A549 (cell line): ENCODE results near the gene RPS6KA2.

ENCODE experiments used
- CHD2 ChIP-seq: fragments of 150-350 bp; IDR thresholded peaks from 2 replicates; pipeline ENCODE4 v1.6.1; 2014; ENCODE audit warnings: low read length; ENCODE audit not compliant: partially characterized antibody
- EP300 ChIP-seq, 2 experiments: fragments of >200 bp; sonication (Bioruptor Twin); formaldehyde crosslinking; IDR thresholded peaks; 2 replicates in 1 of 2; 3 replicates in 1 of 2; pipeline ENCODE4 v1.6.1; 2016 to 2017
- MAZ ChIP-seq: fragments of 150-350 bp; IDR thresholded peaks from 2 replicates; pipeline ENCODE4 v1.6.1; 2014; ENCODE audit warnings: antibody characterized with exemption, low read depth, low read length, borderline replicate concordance
- POLR2A ChIP-seq: IDR thresholded peaks from 2 replicates; pipeline ENCODE4 v1.6.1; 2012; ENCODE audit warnings: mild to moderate bottlenecking, low read length
- TP53 ChIP-seq: fragments of 250-450 bp; sonication (Bioruptor Pico); IDR thresholded peaks from 2 replicates; pipeline ENCODE4 v1.5.0; 2021; ENCODE audit warnings: mild to moderate bottlenecking, moderate library complexity
- TF ChIP-seq, protein P1 (sequence below): fragments of >200 bp; sonication (Bioruptor Twin); formaldehyde crosslinking; IDR thresholded peaks from 3 replicates; pipeline ENCODE4 v1.5.1; 2016
- TF ChIP-seq, protein P2 (sequence below): fragments of 250-450 bp; sonication (Bioruptor Pico); IDR thresholded peaks from 2 replicates; pipeline ENCODE4 v1.5.0; 2021; ENCODE audit warnings: mild to moderate bottlenecking, moderate library complexity, borderline replicate concordance
- TF ChIP-seq, protein P3 (sequence below): IDR thresholded peaks from 2 replicates; pipeline ENCODE4 v1.6.1; 2012; ENCODE audit warnings: low read depth, borderline replicate concordance
- TF ChIP-seq, protein P4 (sequence below): fragments of 250-450 bp; sonication (Bioruptor Pico); IDR thresholded peaks from 2 replicates; pipeline ENCODE4 v1.5.0; 2020; ENCODE audit warnings: low read depth, mild to moderate bottlenecking, moderate library complexity

DNA sequence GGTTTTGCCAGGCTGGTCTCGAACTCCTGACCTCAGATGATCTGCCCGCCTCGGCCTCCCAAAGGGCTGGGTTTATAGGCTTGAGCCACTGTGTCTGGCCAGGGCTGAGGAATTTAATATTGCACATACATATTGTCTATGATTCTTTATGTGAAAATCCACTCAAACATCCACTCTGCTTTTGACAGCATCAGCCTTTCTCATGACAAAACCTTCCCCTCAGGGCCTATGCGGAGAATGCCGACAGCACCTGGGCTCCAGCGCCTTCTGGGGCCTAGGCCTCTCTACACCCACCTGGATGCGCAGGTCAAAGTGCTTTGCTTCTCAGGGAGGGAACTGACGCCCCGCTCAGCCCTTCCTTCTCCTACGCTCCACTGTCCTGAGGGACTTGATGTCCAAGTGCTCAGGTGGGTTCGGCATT is 46.0 kb downstream of the RPS6KA2 start:
- TF ChIP-seq, protein P1, sequence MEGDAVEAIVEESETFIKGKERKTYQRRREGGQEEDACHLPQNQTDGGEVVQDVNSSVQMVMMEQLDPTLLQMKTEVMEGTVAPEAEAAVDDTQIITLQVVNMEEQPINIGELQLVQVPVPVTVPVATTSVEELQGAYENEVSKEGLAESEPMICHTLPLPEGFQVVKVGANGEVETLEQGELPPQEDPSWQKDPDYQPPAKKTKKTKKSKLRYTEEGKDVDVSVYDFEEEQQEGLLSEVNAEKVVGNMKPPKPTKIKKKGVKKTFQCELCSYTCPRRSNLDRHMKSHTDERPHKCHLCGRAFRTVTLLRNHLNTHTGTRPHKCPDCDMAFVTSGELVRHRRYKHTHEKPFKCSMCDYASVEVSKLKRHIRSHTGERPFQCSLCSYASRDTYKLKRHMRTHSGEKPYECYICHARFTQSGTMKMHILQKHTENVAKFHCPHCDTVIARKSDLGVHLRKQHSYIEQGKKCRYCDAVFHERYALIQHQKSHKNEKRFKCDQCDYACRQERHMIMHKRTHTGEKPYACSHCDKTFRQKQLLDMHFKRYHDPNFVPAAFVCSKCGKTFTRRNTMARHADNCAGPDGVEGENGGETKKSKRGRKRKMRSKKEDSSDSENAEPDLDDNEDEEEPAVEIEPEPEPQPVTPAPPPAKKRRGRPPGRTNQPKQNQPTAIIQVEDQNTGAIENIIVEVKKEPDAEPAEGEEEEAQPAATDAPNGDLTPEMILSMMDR = no peak
- TF ChIP-seq, protein P2, sequence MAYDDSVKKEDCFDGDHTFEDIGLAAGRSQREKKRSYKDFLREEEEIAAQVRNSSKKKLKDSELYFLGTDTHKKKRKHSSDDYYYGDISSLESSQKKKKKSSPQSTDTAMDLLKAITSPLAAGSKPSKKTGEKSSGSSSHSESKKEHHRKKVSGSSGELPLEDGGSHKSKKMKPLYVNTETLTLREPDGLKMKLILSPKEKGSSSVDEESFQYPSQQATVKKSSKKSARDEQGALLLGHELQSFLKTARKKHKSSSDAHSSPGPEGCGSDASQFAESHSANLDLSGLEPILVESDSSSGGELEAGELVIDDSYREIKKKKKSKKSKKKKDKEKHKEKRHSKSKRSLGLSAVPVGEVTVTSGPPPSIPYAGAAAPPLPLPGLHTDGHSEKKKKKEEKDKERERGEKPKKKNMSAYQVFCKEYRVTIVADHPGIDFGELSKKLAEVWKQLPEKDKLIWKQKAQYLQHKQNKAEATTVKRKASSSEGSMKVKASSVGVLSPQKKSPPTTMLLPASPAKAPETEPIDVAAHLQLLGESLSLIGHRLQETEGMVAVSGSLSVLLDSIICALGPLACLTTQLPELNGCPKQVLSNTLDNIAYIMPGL (CRISPR knock-in tag) = no peak
- TF ChIP-seq POLR2A (no peak), CHD2 (no peak), EP300 (IDR thresholded peaks at IDR 0.05) (no peak), TP53 (no peak), MAZ (no peak)
- TF ChIP-seq, protein P3, sequence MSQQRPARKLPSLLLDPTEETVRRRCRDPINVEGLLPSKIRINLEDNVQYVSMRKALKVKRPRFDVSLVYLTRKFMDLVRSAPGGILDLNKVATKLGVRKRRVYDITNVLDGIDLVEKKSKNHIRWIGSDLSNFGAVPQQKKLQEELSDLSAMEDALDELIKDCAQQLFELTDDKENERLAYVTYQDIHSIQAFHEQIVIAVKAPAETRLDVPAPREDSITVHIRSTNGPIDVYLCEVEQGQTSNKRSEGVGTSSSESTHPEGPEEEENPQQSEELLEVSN = no peak
- TF ChIP-seq, protein P4, sequence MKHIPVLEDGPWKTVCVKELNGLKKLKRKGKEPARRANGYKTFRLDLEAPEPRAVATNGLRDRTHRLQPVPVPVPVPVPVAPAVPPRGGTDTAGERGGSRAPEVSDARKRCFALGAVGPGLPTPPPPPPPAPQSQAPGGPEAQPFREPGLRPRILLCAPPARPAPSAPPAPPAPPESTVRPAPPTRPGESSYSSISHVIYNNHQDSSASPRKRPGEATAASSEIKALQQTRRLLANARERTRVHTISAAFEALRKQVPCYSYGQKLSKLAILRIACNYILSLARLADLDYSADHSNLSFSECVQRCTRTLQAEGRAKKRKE (CRISPR knock-in tag) = no peak
